Measurements from ENCODE around the gene AUTS2. TPM values are rescaled to one million over a fixed set of nuclear protein-coding genes. Genes with fewer than 3 reads are reported as not detected.

AUTS2 gene
- total RNA-seq, 1 donor from 2014 or later, result 10.3 TPM

DNA sequence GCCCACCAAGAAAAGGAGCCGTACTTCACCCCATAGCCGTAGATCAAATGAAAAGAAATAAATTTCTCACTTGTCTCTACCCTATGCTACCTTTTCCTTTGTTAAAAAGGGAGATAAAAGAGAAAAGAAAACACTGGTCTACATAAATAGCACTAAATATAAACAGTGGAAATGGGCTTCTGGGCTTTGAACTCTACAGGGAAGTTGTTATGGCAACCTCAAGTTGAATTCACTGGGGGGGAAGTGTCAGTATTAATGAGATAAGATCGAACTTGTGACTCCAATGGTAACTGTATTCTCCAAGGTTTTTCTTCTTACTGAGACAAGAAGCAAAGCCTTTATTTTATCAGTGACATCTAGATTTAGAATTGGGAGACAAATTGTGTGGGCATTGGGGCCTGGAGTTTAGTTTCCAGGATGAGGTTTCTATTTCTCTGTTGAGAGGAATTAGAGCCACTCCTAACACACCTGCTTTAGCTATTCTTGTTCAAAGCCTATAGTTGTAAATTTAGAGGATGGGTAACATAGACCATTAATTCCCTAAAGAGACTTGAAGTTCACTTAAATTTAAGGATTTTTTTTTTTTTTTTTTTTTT is 929.3 kb downstream of the AUTS2 start:
- intact Hi-C loops (cut with DNase I), result no loop called here
- DNase-seq (ENCODE audit: low spot score), result no peak

DNA sequence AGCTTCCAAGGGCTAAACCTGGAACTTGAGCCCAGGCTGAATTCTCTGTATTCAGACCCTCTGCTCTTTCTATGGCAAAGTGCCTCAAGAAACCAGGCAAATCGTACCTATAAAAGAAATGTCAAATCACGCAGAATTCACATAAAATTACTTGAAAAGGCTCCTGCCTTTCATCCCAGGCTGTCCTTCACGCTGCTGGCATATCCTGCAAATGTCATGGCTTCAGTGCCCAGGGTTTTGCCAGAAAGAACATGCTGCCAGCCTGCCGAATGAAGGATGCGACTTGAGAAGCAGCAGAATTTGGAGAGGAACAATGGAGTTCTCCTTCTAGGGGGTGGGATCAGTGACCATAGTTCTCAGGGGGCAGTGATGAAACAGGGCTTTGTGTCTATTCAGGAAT is 931.2 kb downstream of the AUTS2 start:
- DNase-seq (ENCODE audit: low spot score), result no peak
- intact Hi-C loops (cut with DNase I), result no loop called here

DNA sequence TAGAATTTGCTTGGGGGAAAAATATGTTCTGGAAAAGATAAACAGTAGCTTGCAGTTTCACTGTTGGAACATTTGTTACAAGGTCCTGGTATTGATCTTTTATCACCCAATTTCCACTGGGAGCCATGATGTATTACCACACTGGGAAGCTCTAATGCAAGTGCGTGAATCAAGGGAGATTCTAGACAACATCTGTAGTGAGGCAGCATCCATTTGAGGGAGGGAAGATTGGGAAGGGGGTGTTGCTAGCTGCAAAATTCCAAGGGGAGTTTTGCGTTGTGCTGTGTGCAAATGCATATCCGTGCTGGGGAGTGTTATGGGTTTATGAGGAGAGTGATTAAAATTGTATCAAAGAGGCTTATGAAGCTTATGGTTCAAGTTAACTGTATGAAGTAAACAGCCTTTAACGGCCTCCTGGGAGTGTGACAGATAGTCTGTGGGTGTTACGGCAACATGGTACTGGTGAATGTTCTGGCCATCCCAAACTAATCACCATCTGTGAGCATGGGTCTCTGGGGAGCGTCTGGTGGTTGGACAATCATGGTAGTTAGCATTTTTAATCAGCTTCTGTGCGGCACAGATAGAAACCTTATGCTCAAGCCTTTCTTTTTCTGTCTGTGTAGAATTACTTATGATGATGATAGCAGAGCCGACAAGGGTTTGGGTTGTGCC is 931.8 kb downstream of the AUTS2 start:
- intact Hi-C loops (cut with DNase I), result no loop called here
- no peak for DNase-seq (ENCODE audit: low spot score)

DNA sequence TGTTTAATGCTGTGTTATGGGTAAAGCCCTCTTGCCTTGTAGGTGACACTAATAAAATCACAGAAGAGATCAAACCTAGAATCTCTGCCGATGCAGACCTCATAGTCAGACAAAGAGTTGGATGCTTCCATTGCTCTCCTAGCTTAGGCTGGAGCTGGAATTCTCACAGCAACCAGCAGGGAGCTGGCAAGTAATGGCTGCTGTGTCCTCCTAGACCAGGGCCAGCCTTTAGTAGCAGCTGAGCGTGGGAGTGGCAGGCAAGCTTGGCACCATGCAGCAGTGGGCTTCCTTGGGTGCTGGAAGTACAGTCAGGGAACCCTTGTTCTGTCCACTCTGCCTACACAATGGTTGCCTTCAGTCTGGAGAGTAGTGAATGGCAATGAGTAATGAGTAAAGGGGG is 935.3 kb downstream of the AUTS2 start:
- intact Hi-C loops (cut with DNase I), result no loop called here
- DNase-seq (ENCODE audit: low spot score), result no peak

DNA sequence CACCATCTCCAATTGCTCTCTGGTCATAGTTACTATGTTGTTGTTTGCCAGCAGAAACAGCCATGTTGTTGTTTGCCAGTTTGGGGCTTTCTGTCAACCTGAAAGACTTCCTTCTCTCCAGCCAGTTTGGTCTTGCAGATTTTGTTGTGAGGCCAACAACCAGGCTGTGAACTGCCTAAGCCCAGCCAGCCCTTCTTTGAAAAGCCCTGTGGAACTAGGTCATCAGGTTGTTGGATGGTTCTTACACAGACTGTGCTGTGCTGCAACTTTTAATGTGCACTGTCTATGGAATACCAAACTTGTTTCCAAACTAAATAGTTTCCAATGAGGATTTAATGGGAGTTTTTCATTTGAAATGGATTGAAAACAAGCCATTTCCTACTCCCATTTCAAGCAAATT is 940.9 kb downstream of the AUTS2 start:
- intact Hi-C loops (cut with DNase I), result no loop called here
- DNase-seq (ENCODE audit: low spot score), result no peak

DNA sequence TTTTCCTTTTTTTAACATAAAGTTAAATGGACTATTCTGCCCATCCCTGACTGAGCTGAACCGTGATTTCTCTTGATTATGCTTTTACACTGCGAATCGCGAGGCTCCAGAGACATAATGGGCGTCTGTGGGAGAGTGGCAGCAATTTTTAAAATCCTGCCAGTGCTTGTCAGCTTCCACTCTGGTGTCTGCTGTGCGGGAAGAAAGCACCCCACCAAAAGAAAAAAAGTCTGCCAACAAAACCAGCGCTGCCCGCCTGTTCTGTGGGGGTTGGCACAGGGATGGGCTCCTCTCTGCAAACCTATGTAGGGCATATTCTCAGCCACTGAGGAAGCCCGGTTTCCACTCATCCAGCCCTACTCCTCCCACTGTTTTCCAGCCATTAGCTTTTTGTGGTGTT is 941.3 kb downstream of the AUTS2 start:
- intact Hi-C loops (cut with DNase I), result no loop called here
- DNase-seq (ENCODE audit: low spot score), result no peak

DNA sequence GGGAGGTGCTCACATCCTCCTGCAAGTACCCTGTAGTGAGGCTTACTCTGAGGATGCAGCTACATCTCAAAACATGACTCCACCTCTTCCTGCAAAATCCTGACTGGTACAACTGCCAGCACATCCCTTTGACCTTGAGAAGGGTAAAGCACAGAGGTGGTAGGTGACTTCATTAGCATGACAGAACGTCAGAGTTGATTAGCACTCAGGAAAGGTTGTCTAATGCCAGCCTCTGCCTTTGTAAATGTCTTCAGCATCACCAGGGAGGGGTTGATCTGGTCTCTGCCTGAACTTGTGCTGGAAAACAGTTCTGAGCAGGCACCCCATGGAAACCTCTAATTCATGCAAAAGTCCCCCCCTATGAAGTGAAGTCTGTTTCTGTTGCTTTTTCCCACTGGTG is 942.4 kb downstream of the AUTS2 start:
- DNase-seq (ENCODE audit: low spot score), result no peak
- intact Hi-C loops (cut with DNase I), result no loop called here

DNA sequence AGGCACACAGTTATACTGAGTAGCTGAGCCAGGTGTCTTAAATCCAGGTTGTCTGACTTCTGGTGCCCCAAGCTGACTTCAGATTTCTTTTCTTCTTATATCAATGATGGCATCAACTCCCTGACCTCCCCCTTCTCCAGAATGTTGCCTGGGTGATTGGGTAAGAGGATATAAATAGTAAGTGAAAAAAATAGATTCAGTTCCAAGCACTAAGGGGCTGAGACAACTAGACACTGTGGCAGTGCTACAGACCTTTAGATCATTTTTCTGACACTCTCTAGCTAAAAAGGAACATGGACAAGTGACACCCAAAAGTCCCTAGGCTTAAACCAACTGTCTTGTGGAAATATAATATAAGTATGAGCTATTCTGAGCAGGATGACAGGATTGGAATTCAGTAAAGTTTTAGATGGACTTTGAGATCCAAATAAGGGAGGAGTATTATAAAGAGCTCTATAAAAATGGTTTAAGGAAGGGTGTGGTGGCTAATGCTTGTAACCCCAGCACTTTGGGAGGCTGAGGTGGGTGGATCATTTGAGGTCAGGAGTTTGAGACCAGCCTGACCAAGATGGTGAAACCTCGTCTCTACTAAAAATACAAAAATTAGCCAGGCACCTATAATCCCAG is 944.6 kb downstream of the AUTS2 start:
- intact Hi-C loops (cut with DNase I), result no loop called here

DNA sequence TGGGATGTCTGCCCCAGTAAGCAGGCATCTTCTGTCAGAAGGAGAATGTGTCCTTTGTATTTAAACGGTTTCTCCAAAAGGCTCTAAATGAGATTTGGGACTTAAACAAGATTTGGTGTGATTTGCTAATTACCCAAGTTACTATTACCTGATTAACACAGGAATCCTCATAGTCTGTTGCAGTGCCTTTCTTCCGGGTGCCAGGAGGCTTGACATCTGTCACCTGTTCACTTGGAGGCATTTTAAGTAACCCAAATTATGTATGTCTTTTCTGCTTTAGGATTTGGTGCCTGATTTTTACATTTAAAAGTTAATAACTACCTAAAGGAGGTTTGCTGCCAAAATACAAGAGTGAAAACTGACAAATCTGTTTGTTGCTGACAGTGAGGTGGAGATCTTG is 945.7 kb downstream of the AUTS2 start:
- intact Hi-C loops (cut with DNase I), result no loop called here
- no peak for DNase-seq (ENCODE audit: low spot score)

More for the DNA sequence above, 944.6 kb downstream of the AUTS2 start:
- DNase-seq (ENCODE audit: low spot score), result no peak

DNA sequence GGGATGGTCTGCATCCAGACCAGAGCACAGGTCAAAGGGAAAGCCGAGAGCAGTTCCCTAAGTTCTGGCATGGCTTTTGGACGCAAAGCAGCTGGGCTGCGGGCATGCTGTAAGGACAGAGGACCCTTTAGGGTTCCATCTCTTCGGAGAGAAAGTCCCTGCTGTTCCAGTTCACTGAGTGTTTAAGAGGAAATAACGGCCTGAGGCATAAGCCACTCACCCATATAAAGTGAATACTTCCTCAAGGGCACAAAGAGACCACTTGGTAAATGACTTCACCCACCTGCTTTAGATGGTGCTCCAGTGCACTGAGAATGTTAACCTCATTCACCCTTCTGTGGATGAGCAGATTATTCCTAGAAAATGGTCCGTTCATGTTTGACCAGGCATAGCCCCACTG is 946.9 kb downstream of the AUTS2 start:
- intact Hi-C loops (cut with DNase I), result no loop called here

DNA sequence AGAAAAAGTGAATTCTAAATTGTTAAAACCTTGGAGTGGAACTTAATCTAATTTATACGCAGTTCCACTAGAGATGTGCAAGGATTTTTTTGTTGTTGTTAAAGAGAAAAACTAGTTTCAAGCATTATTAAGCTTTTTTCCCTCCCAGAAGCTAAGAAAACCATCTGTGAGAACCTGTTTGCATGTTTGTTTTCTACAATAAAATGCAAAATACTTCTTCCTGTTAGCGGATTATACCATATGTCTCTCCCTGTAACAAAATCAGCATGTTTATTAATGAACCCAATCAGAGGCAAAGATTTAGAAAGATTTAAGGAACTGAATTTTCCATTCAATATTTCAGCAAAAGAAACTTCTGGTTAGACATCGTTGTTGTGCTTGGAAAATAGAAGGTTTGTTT is 953.9 kb downstream of the AUTS2 start:
- intact Hi-C loops (cut with DNase I), result no loop called here
- DNase-seq (ENCODE audit: low spot score), result no peak

More for the DNA sequence above, 946.9 kb downstream of the AUTS2 start:
- no peak for DNase-seq (ENCODE audit: low spot score)

DNA sequence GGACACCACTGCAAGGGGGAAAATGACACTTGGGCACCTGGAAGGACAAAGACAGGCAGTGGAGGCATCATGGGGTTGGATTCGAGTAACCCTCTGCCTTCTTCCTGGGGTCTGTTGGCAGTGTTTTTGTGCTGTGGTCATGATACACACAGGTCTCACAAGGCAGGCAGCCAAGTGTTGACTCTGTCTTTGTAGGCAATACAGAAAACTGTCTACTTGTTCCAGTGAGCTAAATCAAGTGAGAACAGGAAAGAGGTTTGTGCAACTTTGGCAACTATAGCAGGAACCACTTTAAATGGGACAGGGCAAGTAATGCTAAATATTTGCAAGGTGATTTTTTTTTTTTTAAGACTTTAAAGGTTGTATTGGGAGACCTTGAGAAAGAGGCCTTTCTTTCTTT is 955.1 kb downstream of the AUTS2 start:
- no peak for DNase-seq (ENCODE audit: low spot score)
- intact Hi-C loops (cut with DNase I), result no loop called here

DNA sequence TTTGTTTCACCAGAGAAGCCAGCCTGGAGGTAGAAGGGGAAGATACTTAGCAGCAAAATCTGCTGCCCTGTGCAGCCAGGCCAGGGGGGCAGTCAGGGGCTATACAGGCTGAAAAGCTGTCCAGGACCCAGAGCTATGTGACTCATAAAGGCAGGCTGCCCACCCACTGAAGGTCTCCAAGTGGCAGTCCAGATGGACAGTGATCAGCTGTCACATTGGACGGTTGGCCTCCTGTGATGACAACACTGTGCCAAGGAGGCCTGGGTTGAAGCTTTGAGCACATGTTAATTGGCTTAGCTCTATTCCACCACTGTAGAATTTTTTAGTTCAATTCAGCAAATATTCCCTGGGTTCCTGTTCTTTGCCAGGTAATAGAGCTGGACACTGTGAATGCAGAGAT is 956.4 kb downstream of the AUTS2 start:
- no peak for DNase-seq (ENCODE audit: low spot score)
- intact Hi-C loops (cut with DNase I), result no loop called here

DNA sequence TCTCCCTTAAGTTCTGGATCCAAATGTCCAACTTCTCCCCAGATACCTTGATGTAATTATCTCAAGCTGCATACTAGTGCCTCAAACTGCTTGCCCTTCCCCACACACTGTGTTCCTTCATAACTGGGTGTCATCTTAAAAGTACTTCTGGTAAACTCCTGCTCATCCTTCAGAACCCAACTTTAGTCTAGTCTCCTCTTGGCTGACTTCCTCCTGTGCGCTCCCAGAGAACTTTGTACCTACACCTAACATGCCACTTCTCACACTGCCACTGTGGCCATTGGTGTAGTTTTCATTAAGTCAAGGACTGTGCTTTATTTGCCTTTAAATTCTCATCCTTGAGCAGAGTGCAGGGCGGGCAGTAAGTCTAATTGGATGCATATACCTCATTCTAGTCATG is 958.5 kb downstream of the AUTS2 start:
- intact Hi-C loops (cut with DNase I), result no loop called here
- no peak for DNase-seq (ENCODE audit: low spot score)

DNA sequence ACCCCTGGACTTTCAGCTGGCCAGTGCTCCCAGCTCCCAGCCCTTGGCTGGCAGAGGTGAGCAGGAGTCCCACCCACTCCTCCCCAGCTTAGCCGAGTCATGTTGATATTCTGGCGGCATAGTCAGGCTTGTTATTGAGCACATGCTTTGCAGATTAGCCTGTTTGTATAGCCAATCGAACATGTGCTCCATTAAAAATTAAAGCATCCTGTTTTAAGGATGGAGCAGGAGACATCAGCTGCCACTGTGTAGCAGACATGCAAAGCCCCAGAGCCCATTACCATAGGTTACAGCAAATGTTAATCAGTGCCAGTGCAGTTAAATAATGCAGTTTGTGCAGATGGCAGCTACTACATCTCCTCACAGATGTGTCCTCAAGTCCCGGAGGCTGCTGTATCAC is 959.1 kb downstream of the AUTS2 start:
- DNase-seq (ENCODE audit: low spot score), result no peak
- intact Hi-C loops (cut with DNase I), result no loop called here

DNA sequence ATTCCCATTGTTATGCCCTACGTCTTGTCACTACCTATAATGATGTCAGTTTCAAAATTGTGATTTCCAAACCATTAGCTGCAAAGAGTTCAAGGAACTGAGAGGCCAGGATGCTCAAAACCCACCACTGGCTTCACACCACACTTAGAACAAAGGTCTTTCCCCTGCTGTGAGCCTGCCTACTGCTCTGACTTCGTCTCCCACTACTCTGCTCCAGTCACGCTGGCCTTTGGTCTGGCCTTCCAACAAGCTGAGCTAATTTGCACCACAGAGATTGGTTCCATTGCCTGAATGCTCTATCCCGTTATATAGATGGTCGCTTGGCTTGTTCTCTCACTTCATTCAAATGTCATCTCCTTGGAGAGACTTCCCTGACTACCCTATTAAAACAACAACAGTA is 961.5 kb downstream of the AUTS2 start:
- DNase-seq (ENCODE audit: low spot score), result no peak
- intact Hi-C loops (cut with DNase I), result no loop called here

DNA sequence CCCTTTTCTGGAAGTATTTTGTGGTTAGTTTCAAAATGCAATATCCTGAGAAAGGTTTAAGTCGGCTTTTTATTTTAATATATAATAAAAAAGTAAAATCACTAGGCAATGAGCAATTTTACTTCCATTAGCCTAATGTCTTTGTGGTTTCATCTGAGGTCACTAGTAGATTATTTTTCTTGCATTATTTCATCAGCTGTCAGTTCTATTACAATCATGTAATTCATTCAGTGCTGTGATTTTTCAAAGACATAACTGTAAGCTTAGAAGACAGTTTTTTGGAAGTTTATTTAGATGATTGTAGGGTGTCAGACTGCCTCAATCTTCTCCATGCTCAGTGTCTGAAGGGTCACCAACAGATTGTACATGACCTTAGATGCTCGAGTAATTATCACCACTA is 965.7 kb downstream of the AUTS2 start:
- intact Hi-C loops (cut with DNase I), result no loop called here
- DNase-seq (ENCODE audit: low spot score), result no peak

DNA sequence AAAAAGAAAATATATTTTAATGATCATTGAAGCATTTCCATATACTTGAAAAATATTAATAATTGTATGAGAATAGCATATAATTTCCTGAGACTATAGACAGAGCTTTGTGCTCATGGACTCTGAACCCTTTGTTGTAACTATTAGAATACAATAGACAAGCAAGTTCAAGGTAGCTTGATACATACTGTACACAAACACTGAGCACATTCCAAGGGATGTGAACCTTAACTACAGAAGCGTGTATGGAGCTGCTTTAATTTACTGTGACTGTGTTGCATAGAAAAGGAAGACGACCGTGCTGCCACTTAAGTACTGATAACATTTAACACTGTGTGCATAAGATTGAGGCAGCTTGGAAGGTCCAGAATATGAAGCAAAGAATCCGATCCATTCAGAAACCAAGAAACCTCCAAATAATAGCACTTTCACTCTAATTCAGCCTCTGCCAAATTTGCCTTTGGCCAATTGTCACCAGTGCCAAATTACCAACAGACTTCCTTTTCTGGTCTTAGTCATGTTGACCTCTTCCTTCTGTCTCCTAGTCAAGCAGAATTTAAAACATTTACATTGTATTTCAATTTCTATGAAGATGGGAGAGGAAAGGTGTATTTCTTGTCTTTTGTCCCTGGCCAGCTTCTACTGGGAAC is 967.6 kb downstream of the AUTS2 start:
- intact Hi-C loops (cut with DNase I), result no loop called here
- DNase-seq (ENCODE audit: low spot score), result no peak

DNA sequence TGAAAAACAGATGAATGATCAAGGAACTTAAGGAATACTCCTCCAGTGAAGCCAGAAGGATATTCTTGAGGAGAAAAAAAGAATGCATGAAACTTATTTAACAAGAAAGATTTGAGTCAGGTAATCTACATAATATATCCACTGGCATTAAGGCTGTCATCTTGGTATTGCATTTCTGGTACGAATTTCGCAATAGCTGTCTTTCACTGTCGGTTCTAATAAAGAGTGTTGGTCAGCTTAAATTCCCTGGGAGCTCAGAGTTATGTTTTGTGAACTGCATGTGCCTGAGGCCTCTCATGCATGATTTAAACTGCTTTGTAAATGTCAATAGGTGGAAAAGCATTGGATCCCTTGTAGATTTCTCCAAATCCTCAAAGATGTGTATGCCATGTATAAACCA is 968.4 kb downstream of the AUTS2 start:
- intact Hi-C loops (cut with DNase I), result no loop called here
- no peak for DNase-seq (ENCODE audit: low spot score)

DNA sequence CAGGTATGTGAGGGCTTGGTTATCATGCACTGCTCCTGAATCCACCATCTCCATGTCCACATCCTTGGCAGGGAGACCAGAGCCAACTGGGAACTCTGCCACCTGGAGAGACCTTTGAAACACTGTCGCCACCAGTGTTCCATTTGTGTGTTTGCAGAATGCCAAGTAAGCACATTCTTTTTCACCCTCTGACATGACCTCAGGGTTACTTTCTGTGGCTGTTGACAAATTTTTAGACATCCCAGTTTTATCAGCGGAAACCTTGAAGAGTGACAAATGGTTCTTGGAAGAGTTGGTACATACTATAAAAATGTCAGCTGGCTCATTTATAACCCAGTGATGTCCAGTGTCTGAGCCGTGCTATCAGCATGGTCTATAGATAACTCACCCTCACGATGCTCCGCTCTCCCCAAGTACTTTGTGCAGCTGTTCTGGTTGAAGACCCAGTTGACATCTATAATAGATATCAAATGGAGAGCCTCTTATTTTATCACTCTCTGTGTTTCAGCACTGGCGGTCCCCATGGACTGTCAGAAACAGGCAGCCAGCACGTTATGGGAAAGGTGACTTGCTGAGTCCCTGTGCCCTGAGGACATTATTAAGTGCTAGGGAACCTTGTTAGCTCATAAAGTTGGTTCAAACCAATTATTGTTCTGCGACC is 970.5 kb downstream of the AUTS2 start:
- intact Hi-C loops (cut with DNase I), result no loop called here
- no peak for DNase-seq (ENCODE audit: low spot score)

Measured in cardiac septum (tissue), 1 donor.